ENCODE results near the gene NOL9.
A peak's percentile ranks its signal among the peaks of the same experiment; 100 is the strongest.

The NOL9 gene

GRCh38 chr1:6486433-6487011 is 67.8 kb downstream of the NOL9 start:
- DNase-seq: peak; percentile 94

GRCh38 chr1:6485168-6486101 is 68.9 kb downstream of the NOL9 start:
- DNase-seq: no peak

- no peak for DNase-seq
Measured at GRCh38 chr1:6484826-6485167, 69.5 kb downstream of the NOL9 start.

- DNase-seq: no peak
Measured at GRCh38 chr1:6483761-6484117, 70.6 kb downstream of the NOL9 start.

GRCh38 chr1:6483017-6483760 is 71.1 kb downstream of the NOL9 start:
- peak; percentile 61 for DNase-seq

- no peak for DNase-seq
Measured at GRCh38 chr1:6481820-6482219, 72.5 kb downstream of the NOL9 start.

GRCh38 chr1:6477039-6477820 is 77.1 kb downstream of the NOL9 start:
- no peak for DNase-seq

- DNase-seq: no peak
Measured at GRCh38 chr1:6476483-6476882, 77.8 kb downstream of the NOL9 start.

GRCh38 chr1:6475381-6476133 is 78.8 kb downstream of the NOL9 start:
- DNase-seq: peak; percentile 81

- DNase-seq: no peak
Measured at GRCh38 chr1:6474815-6475282, 79.5 kb downstream of the NOL9 start.

GRCh38 chr1:6473974-6474814 is 80.1 kb downstream of the NOL9 start:
- no peak for DNase-seq

GRCh38 chr1:6473156-6473555 is 81.2 kb downstream of the NOL9 start:
- DNase-seq: no peak

GRCh38 chr1:6472391-6472790 is 81.9 kb downstream of the NOL9 start:
- DNase-seq: no peak

- DNase-seq: peak; percentile 94
Measured at GRCh38 chr1:6471970-6472368, 82.3 kb downstream of the NOL9 start.
